ENCODE measurements around the gene AIP. TPM values are rescaled to one million over a fixed set of nuclear protein-coding genes. Genes with fewer than 3 reads are reported as not detected.

Gene AIP
- total RNA-seq, 1 experiment from 2014 or later = 87.8 TPM

GRCh38 chr11:67468759-67469507 lies 13.9 kb upstream of the AIP start, which contains the start of gene TMEM134:
Gene TMEM134 (minus strand): TSS chr11:67469251. CDS start chr11:67469192, 59 bp downstream.
- DNase-seq (ENCODE audit: low read depth, low spot score) (peak; percentile 33), ATAC-seq (peak; percentile 89)
- ChIA-PET POLR2A (interaction anchor here (0.6 kb wide), 1 partner anchor 14 kb away, joined by 3 read pairs; the partner anchor contains the start of gene AIP), CTCF (interaction anchor here (0.7 to 1.2 kb wide), 3 partner anchors 67 to 86 kb away, joined by 3 to 9 read pairs (median 7); partner anchors contain the start of gene PPP1CA)
- H3K36me3 ChIP-seq (ENCODE audit: control insufficient read depth, insufficient read depth, low read length) = peaks cover 2% of the 10 kb centered on the region; the same call in 1 of the 2 replicates
- H3K27ac ChIP-seq (ENCODE audit: low read length) = peak within 1 kb of the TSS; percentile 95
- H3K4me1 ChIP-seq (ENCODE audit: control insufficient read depth, insufficient read depth, low read length) = peaks cover 35% of the 10 kb centered on the region
- intact Hi-C loops (cut with micrococcal nuclease; ENCODE audit: unreplicated experiment) = no loop called here
- in situ Hi-C loops (cut with HindIII; ENCODE audit: low pct_unique_long_range_greater_than_20kb, low sequenced_read_pairs) = no loop called here
- H3K9me3 ChIP-seq (ENCODE audit: control insufficient read depth, insufficient read depth, low read depth, low read length) = no peaks in the 10 kb centered on the region
- H3K4me3 ChIP-seq (ENCODE audit: low read depth in 2 of 2, low read length in 2 of 2) = peak within 1 kb of the TSS; percentile 64 to 88
- no TSS peak for BruUV-seq (replicated peaks)
- no peaks in the 10 kb centered on the region for H3K27me3 ChIP-seq (ENCODE audit: control insufficient read depth, insufficient read depth, low read length)
- peak; percentile 91; the same call in 1 of the 2 replicates for TF ChIP-seq SIN3A (IDR thresholded peaks at IDR 0.05; ENCODE audit: borderline replicate concordance, insufficient read depth, low read depth, low read length)
- TF ChIP-seq TCF7L2 (IDR thresholded peaks at IDR 0.05; ENCODE audit: low read depth, low read length) = no peak
- peak; percentile 89 for TF ChIP-seq POLR2AphosphoS5 (IDR thresholded peaks at IDR 0.05; ENCODE audit: low read depth, low read length)
- TF ChIP-seq REST (IDR thresholded peaks at IDR 0.05; ENCODE audit: insufficient read depth in 1 of 2, low read depth in 2 of 2, low read length in 1 of 2) = 0 out of 4 replicates have a peak, but pooled peaks of 1 of the 2 experiments have one; percentile 14

GRCh38 chr11:67469508-67469811 lies 13.4 kb upstream of the AIP start:
- ChIA-PET POLR2A (no interaction called here), CTCF (interaction anchor here (1.2 kb wide), 1 partner anchor 68 kb away, joined by 9 read pairs; the partner anchor contains the start of gene PPP1CA)
- Histone ChIP-seq H3K4me1 (ENCODE audit: control insufficient read depth, insufficient read depth, low read length) (peaks cover 31% of the 10 kb centered on the region), H3K27ac (ENCODE audit: low read length) (peak overlapping the region; percentile 95), H3K9me3 (ENCODE audit: control insufficient read depth, insufficient read depth, low read depth, low read length) (no peaks in the 10 kb centered on the region), H3K36me3 (ENCODE audit: control insufficient read depth, insufficient read depth, low read length) (peaks cover 2% of the 10 kb centered on the region; the same call in 1 of the 2 replicates), H3K27me3 (ENCODE audit: control insufficient read depth, insufficient read depth, low read length) (no peaks in the 10 kb centered on the region), H3K4me3 (ENCODE audit: low read depth in 2 of 2, low read length in 2 of 2) (peak overlapping the region; percentile 64 to 88)
- in situ Hi-C loops (cut with HindIII; ENCODE audit: low pct_unique_long_range_greater_than_20kb, low sequenced_read_pairs) = no loop called here
- no peak for TF ChIP-seq SIN3A (IDR thresholded peaks at IDR 0.05; ENCODE audit: borderline replicate concordance, insufficient read depth, low read depth, low read length)
- no peak for TF ChIP-seq CTCF (IDR thresholded peaks at IDR 0.05)
- no peak for TF ChIP-seq TCF7L2 (IDR thresholded peaks at IDR 0.05; ENCODE audit: low read depth, low read length)
- no peak for TF ChIP-seq POLR2AphosphoS5 (IDR thresholded peaks at IDR 0.05; ENCODE audit: low read depth, low read length)
- TF ChIP-seq REST (IDR thresholded peaks at IDR 0.05; ENCODE audit: insufficient read depth in 1 of 2, low read depth in 2 of 2, low read length in 1 of 2) = no peak
- DNase-seq (ENCODE audit: low read depth, low spot score) = no peak
- no peak for ATAC-seq
- intact Hi-C loops (cut with micrococcal nuclease; ENCODE audit: unreplicated experiment) = no loop called here
- BruUV-seq (replicated peaks) = no TSS peak

Measured in Panc1 (cell line).